Peyer's patch (tissue), 4 donors: Measurements from ENCODE around the gene KDM2A. TPM values are rescaled to one million over a fixed set of nuclear protein-coding genes. Genes with fewer than 3 reads are reported as not detected.
A peak's percentile ranks its signal among the peaks of the same experiment; 100 is the strongest.

ENCODE experiments used
- DNase-seq, 3 donors: peaks; one replicate each; pipeline ENCODE4 v3.0.0-alpha.2; 2017 to 2019
- H3K27ac ChIP-seq, 4 donors: fragments of 200-600 bp; sonication (generic); one replicate each; pipeline ENCODE4 v1.5.1; 2016 to 2019
- H3K27me3 ChIP-seq, 2 donors: fragments of 200-600 bp; sonication (generic); one replicate each; pipeline ENCODE4 v1.5.1; 2019
- H3K36me3 ChIP-seq, 3 donors: fragments of 200-600 bp; sonication (generic); one replicate each; pipeline ENCODE4 v1.5.1; 2016 to 2019
- H3K4me1 ChIP-seq, 4 donors: fragments of 200-600 bp; sonication (generic); one replicate each; pipeline ENCODE4 v1.5.1; 2016 to 2019
- H3K4me3 ChIP-seq, 4 donors: fragments of 200-600 bp; sonication (generic); 1 replicate in 3 of 4; 2 replicates in 1 of 4; pipeline ENCODE4 v1.5.1; 2016 to 2019; ENCODE audit warnings: mild to moderate bottlenecking in 1 of 4
- H3K9me3 ChIP-seq, 4 donors: fragments of 200-600 bp; sonication (generic); one replicate each; pipeline ENCODE4 v1.5.1; 2016 to 2019; ENCODE audit warnings: mild to moderate bottlenecking in 1 of 4
- CTCF ChIP-seq, 6 experiments: fragments of 450-650 bp in 4 of 6; fragments of 200-600 bp in 2 of 6; sonication (generic) in 1 of 6; IDR thresholded peaks; one replicate each; pipeline ENCODE4 v1.5.1; 2017 to 2019; ENCODE audit warnings: antibody characterized with exemption in 6 of 6, mild to moderate bottlenecking in 3 of 6, moderate library complexity in 1 of 6
- POLR2A ChIP-seq, 2 donors: fragments of 450-650 bp; IDR thresholded peaks; one replicate each; pipeline ENCODE4 v1.5.1; 2017; ENCODE audit warnings: antibody characterized with exemption in 2 of 2, mild to moderate bottlenecking in 2 of 2, moderate library complexity in 2 of 2
- total RNA-seq, 4 donors: library from RNA; depleted of rRNA; stranded (reverse); fragments of >200 nt; gene quantifications; one replicate each; pipeline ENCODE4 v1.1.0, GENCODE V29; 2016

KDM2A gene
- total RNA-seq, 4 donors from 2014 or later, result 76.7 to 225 (median 105) TPM

GRCh38 chr11:67111261-67111660 lies 7.8 kb upstream of the KDM2A start:
- no peaks in the 10 kb centered on the region for H3K27me3 ChIP-seq
- H3K27ac ChIP-seq, result no peak overlapping the region
- TF ChIP-seq CTCF (IDR thresholded peaks at IDR 0.05), result no peak
- peaks cover 0 to 10% (median 0%) of the 10 kb centered on the region in 4 donors for H3K4me1 ChIP-seq
- H3K36me3 ChIP-seq, result no peaks in the 10 kb centered on the region
- H3K9me3 ChIP-seq, result no peaks in the 10 kb centered on the region
- H3K4me3 ChIP-seq, result no peak overlapping the region
- no peak for DNase-seq

GRCh38 chr11:67113231-67113721 lies 5.8 kb upstream of the KDM2A start:
- peak in 2 of 3 donors; percentile 52 to 68 for DNase-seq
- no peak for TF ChIP-seq CTCF (IDR thresholded peaks at IDR 0.05)
- H3K4me1 ChIP-seq, result peaks cover 0 to 10% (median 3%) of the 10 kb centered on the region in 4 donors

GRCh38 chr11:67114275-67114896 lies 4.7 kb upstream of the KDM2A start:
- Histone ChIP-seq H3K27me3 (no peaks in the 10 kb centered on the region), H3K36me3 (no peaks in the 10 kb centered on the region), H3K9me3 (no peaks in the 10 kb centered on the region), H3K4me3 (no peak overlapping the region), H3K4me1 (peaks cover 0 to 10% (median 4%) of the 10 kb centered on the region in 4 donors), H3K27ac (peak overlapping the region in 2 of 4 donors; percentile 59 to 62)
- no peak for DNase-seq
- TF ChIP-seq CTCF (IDR thresholded peaks at IDR 0.05) (no peak), POLR2A (IDR thresholded peaks at IDR 0.05) (no peak)

More at GRCh38 chr11:67113231-67113721, 5.8 kb upstream of the KDM2A start:
- no peaks in the 10 kb centered on the region for H3K36me3 ChIP-seq
- peak overlapping the region in 1 of 4 donors; percentile 51 for H3K27ac ChIP-seq
- no peaks in the 10 kb centered on the region for H3K9me3 ChIP-seq
- no peak overlapping the region for H3K4me3 ChIP-seq
- no peaks in the 10 kb centered on the region for H3K27me3 ChIP-seq

GRCh38 chr11:67116758-67117105 lies 2.3 kb upstream of the KDM2A start:
- TF ChIP-seq CTCF (IDR thresholded peaks at IDR 0.05) (no peak), POLR2A (IDR thresholded peaks at IDR 0.05) (no peak)
- no peak for DNase-seq
- no peaks in the 10 kb centered on the region for H3K9me3 ChIP-seq
- H3K36me3 ChIP-seq, result no peaks in the 10 kb centered on the region
- no peaks in the 10 kb centered on the region for H3K27me3 ChIP-seq
- no peak overlapping the region for H3K4me3 ChIP-seq
- peaks cover 0 to 8% (median 4%) of the 10 kb centered on the region in 4 donors for H3K4me1 ChIP-seq
- H3K27ac ChIP-seq, result no peak overlapping the region

GRCh38 chr11:67117176-67117575 lies 1.9 kb upstream of the KDM2A start:
- peak overlapping the region in 2 of 4 donors; percentile 98 to 99 for H3K4me3 ChIP-seq
- TF ChIP-seq CTCF (IDR thresholded peaks at IDR 0.05) (no peak), POLR2A (IDR thresholded peaks at IDR 0.05) (no peak)
- H3K9me3 ChIP-seq, result no peaks in the 10 kb centered on the region
- no peaks in the 10 kb centered on the region for H3K36me3 ChIP-seq
- H3K27ac ChIP-seq, result peak overlapping the region; percentile 91 to 100 (median 98)
- DNase-seq, result no peak
- peaks cover 0 to 13% (median 4%) of the 10 kb centered on the region in 4 donors for H3K4me1 ChIP-seq
- no peaks in the 10 kb centered on the region for H3K27me3 ChIP-seq
